K562 (cell line): ENCODE data around the gene BSCL2. TPM values are rescaled to one million over a fixed set of nuclear protein-coding genes. Genes with fewer than 3 reads are reported as not detected.
A peak's percentile ranks its signal among the peaks of the same experiment; 100 is the strongest.

Source experiments
- ATAC-seq: fragments of 200-7000 bp; cut with Tn5 transposase; 3 replicates; pipeline ENCODE4 v1.9.1; 2020; ENCODE audit warnings: moderate library complexity
- BruUV-seq: library from RNA; stranded (reverse); fragments of 400-500 nt; replicated peaks from 2 replicates; lab custom pipeline; 2021; lab: Mats Ljungman, UMichigan
- CTCF ChIA-PET: fragments of 300-600 bp; formaldehyde crosslinking; extraction: SDS; loops from one replicate; lab custom pipeline; 2021; ENCODE audit warnings: low intra/inter-chr PET ratio; lab: Yijun Ruan, JAX
- POLR2A ChIA-PET: fragments of 300-600, 350-650 bp; sonication (Branson Sonifier 250); formaldehyde crosslinking; extraction: SDS; loops from one replicate; lab custom pipeline; 2021; ENCODE audit warnings: antibody characterized with exemption, inconsistent platforms; lab: Yijun Ruan, JAX
- DNase-seq, 4 experiments: peaks; one replicate each; pipeline versions ENCODE4 v3.0.0 to v3.0.0-alpha.2; 2011 to 2018; ENCODE audit warnings: low spot score in 3 of 4, mixed read lengths in 3 of 4; ENCODE audit errors: extremely low read depth in 1 of 4
- FAIRE-seq: peaks from 2 replicates; lab custom pipeline; 2011; peaks lifted over from hg19 to GRCh38; lab: Jason Lieb, UNC
- H2AFZ ChIP-seq: 2 replicates; pipeline ENCODE4 v1.6.0; 2011; ENCODE audit warnings: low read depth, low read length, control low read depth, inconsistent platforms
- H3K27ac ChIP-seq: fragments of 200-600 bp; 3 replicates; pipeline ENCODE4 v1.8.0; 2011; ENCODE audit warnings: low read depth, mild to moderate bottlenecking, control low read depth, inconsistent platforms, low read length, moderate library complexity, mixed read lengths; ENCODE audit errors: extremely low read depth
- H3K27me3 ChIP-seq, 2 experiments: fragments of 300-600 bp in 1 of 2; 2 replicates in 1 of 2; 3 replicates in 1 of 2; pipeline versions ENCODE4 v1.6.0 to v1.8.0; 2011; ENCODE audit warnings: inconsistent platforms in 2 of 2, low read length in 2 of 2, mild to moderate bottlenecking in 1 of 2, mixed read lengths in 1 of 2, moderate library complexity in 1 of 2; ENCODE audit not compliant: control insufficient read depth in 2 of 2, insufficient read depth in 2 of 2
- H3K36me3 ChIP-seq: fragments of 300-600 bp; 3 replicates; pipeline ENCODE4 v1.8.0; 2011; ENCODE audit warnings: mild to moderate bottlenecking, low read length, inconsistent platforms; ENCODE audit not compliant: control insufficient read depth, insufficient read depth
- H3K4me1 ChIP-seq, 2 experiments: fragments of 200-600 bp in 1 of 2; replicated peaks in 1 of 2; 2 replicates in 1 of 2; 3 replicates in 1 of 2; pipeline versions ENCODE4 v1.5.1 to v1.8.0; 2011; ENCODE audit warnings: inconsistent platforms in 2 of 2, low read length in 2 of 2, mild to moderate bottlenecking in 1 of 2, mixed read lengths in 1 of 2, moderate library complexity in 1 of 2; ENCODE audit not compliant: control insufficient read depth in 2 of 2, insufficient read depth in 2 of 2
- H3K4me2 ChIP-seq: 2 replicates; pipeline ENCODE4 v1.6.1; 2011; ENCODE audit warnings: low read length, control low read depth, inconsistent platforms, mixed read lengths; ENCODE audit not compliant: insufficient read depth
- H3K4me3 ChIP-seq: fragments of 200-600 bp; sonication (generic), shearing (Covaris generic); 2 replicates; pipeline ENCODE4 v1.5.1; 2016; ENCODE audit warnings: control low read depth, inconsistent platforms
- H3K79me2 ChIP-seq: fragments of 200-600 bp; 3 replicates; pipeline ENCODE4 v1.8.0; 2011; ENCODE audit warnings: low read length, inconsistent platforms; ENCODE audit not compliant: control insufficient read depth, insufficient read depth
- H3K9ac ChIP-seq, 2 experiments: 2 replicates each; pipeline versions ENCODE4 v1.6.0 to v1.6.1; 2011; ENCODE audit warnings: low read depth in 2 of 2, low read length in 2 of 2, control low read depth in 1 of 2, inconsistent platforms in 1 of 2, mild to moderate bottlenecking in 1 of 2, mixed read lengths in 1 of 2; ENCODE audit not compliant: insufficient read depth in 1 of 2
- H3K9me1 ChIP-seq: one replicate; pipeline ENCODE4 v1.6.0; 2011; ENCODE audit warnings: inconsistent platforms, mild to moderate bottlenecking, low read length, moderate library complexity; ENCODE audit not compliant: control insufficient read depth, insufficient read depth
- H3K9me3 ChIP-seq: replicated peaks from 2 replicates; pipeline ENCODE4 v1.5.1; 2011; ENCODE audit warnings: low read depth, low read length, inconsistent platforms; ENCODE audit not compliant: control insufficient read depth, insufficient read depth
- H4K20me1 ChIP-seq: replicated peaks from 2 replicates; pipeline ENCODE4 v1.6.1; 2011; ENCODE audit warnings: low read length, inconsistent platforms, mixed read lengths; ENCODE audit not compliant: control insufficient read depth, insufficient read depth
- FOSL1 ChIP-seq: fragments of 200-800 bp; sonication (Bioruptor generic); conservative IDR thresholded peaks from 2 replicates; pipeline ENCODE4 v1.6.1; 2016; ENCODE audit warnings: missing genetic modification characterization, missing compliant biosample characterization
- MIER1 ChIP-seq: fragments of 450-650 bp; IDR thresholded peaks from 2 replicates; pipeline ENCODE4 v1.6.1; 2016; ENCODE audit warnings: antibody characterized with exemption, mild to moderate bottlenecking, low read depth
- MXD1 ChIP-seq: fragments of 250-450 bp; sonication (Bioruptor Pico); IDR thresholded peaks from 2 replicates; pipeline ENCODE4 v1.8.0; 2021; ENCODE audit warnings: borderline replicate concordance, mild to moderate bottlenecking, moderate library complexity; ENCODE audit not compliant: poor library complexity, severe bottlenecking
- OTX1 ChIP-seq: fragments of 450-650 bp; formaldehyde crosslinking; IDR thresholded peaks from 2 replicates; pipeline ENCODE4 v1.4.0; 2022; ENCODE audit warnings: mild to moderate bottlenecking
- POU5F1 ChIP-seq: fragments of 150-350 bp; IDR thresholded peaks from 2 replicates; pipeline ENCODE4 v1.6.1; 2014; ENCODE audit warnings: borderline replicate concordance, low read length, low read depth, mild to moderate bottlenecking; ENCODE audit not compliant: partially characterized antibody
- SAFB2 ChIP-seq: fragments of 200-400 bp; formaldehyde crosslinking; IDR thresholded peaks from 2 replicates; pipeline ENCODE4 v1.6.1; 2018; ENCODE audit warnings: borderline replicate concordance, low read length, low read depth, moderate library complexity; ENCODE audit not compliant: severe bottlenecking
- SMAD4 ChIP-seq: fragments of 250-450 bp; sonication (Bioruptor Pico); conservative IDR thresholded peaks from 2 replicates; pipeline ENCODE4 v1.8.0; 2021; ENCODE audit warnings: inconsistent platforms, mild to moderate bottlenecking, moderate library complexity
- VEZF1 ChIP-seq: fragments of 200-800 bp; sonication (Bioruptor generic); IDR thresholded peaks from 2 replicates; pipeline ENCODE4 v1.6.1; 2017; ENCODE audit warnings: missing genetic modification characterization, missing compliant biosample characterization
- ZNF121 ChIP-seq: sonication (generic); formaldehyde crosslinking; conservative IDR thresholded peaks from 2 replicates; pipeline ENCODE4 v1.8.0; 2022; ENCODE audit warnings: missing genetic modification reagents
- ZNF282 ChIP-seq: sonication (generic); formaldehyde crosslinking; IDR thresholded peaks from 2 replicates; pipeline ENCODE4 v1.8.1; 2023; ENCODE audit warnings: missing genetic modification reagents
- ZNF511 ChIP-seq: sonication (generic); formaldehyde crosslinking; IDR thresholded peaks from 2 replicates; pipeline ENCODE4 v1.8.0; 2022; ENCODE audit warnings: mild to moderate bottlenecking, missing genetic modification reagents
- WGBS: fragments of 100-300 bp; shearing (Covaris generic); methylation state at CpG from one replicate; pipeline ENCODE4 v1.1.6; 2016; ENCODE audit warnings: low coverage, mixed read lengths; ENCODE audit not compliant: insufficient coverage; ENCODE audit errors: missing lambda C conversion rate; 5-methylcytosine and 5-hydroxymethylcytosine counted together
- in situ Hi-C: fragments of 300-500 bp; cut with MboI; formaldehyde crosslinking; loops from 4 replicates; pipeline ENCODE4 v1.15.0; 2018; ENCODE audit warnings: inconsistent platforms, mixed read lengths
- intact Hi-C: fragments of 100-400 bp; cut with micrococcal nuclease; formaldehyde crosslinking; loops from 2 replicates; pipeline ENCODE4 v1.14.2; 2022
- polyA plus RNA-seq, 8 experiments: library from polyadenylated mRNA; depleted of rRNA in 4 of 8; stranded (reverse) in 5 of 8; unstranded in 3 of 8; fragments of >200 nt; fragmentation: Nextera tagmentation in 2 of 8; fragmentation: Illumina TruSeq in 1 of 8; extraction: Ambion mirVana in 2 of 8; extraction: Trizol in 1 of 8; gene quantifications; 2 replicates each; pipeline versions ENCODE4 v1.2.1 to v1.2.3, GENCODE V29; 2011 to 2014; ENCODE audit warnings: inconsistent platforms in 1 of 8, missing spikeins in 1 of 8
- total RNA-seq, 7 experiments: library from RNA; depleted of rRNA in 6 of 7; stranded (reverse); fragments of >200 nt in 6 of 7; fragmentation: Illumina TruSeq in 2 of 7; extraction: Trizol in 2 of 7; gene quantifications; 2 replicates each; pipeline versions ENCODE4 v1.2.1 to v1.2.3, GENCODE V29; 2011 to 2021; ENCODE audit warnings: low replicate concordance in 1 of 7
- TF ChIP-seq, protein P1 (sequence below), 2 experiments: fragments of 450-650 bp; IDR thresholded peaks; 2 replicates each; pipeline ENCODE4 v1.6.1; 2016
- TF ChIP-seq, protein P2 (sequence below): fragments of 150-350 bp; conservative IDR thresholded peaks from 2 replicates; pipeline ENCODE4 v1.6.1; 2014; ENCODE audit warnings: low read length

BSCL2 gene
- total and polyA plus RNA-seq, 9 of the 15 experiments (the other 6 are each of a cell fraction or from before 2014, with no cell fraction given): 18.9 to 51.7 (median 35.2) TPM

GRCh38 chr11:62715150-62716130 lies 8.2 kb upstream of the BSCL2 start:
- no peak for FAIRE-seq
- Histone ChIP-seq H3K36me3 (peaks cover 95% of the 10 kb centered on the region), H3K9ac (no peak overlapping the region), H3K27ac (no peak overlapping the region), H3K4me2 (no peak overlapping the region), H3K4me1 (peaks cover 7 to 9% of the 10 kb centered on the region in 2 experiments; a peak in 4 of 5 replicates), H3K9me3 (no peaks in the 10 kb centered on the region), H2AFZ (no peak overlapping the region), H3K79me2 (peaks cover 31% of the 10 kb centered on the region; the same call in 2 of the 3 replicates), H3K9me1 (no peaks in the 10 kb centered on the region), H4K20me1 (peaks cover 4% of the 10 kb centered on the region; the same call in 1 of the 2 replicates), H3K4me3 (no peak overlapping the region), H3K27me3 (no peaks in the 10 kb centered on the region)
- ChIA-PET CTCF (no interaction called here), POLR2A (interaction anchor here (0.8 to 5.9 kb wide), 4 partner anchors 8 to 126 kb away, joined by 3 to 29 read pairs (median 4); partner anchors contain the start of genes BSCL2, GNG3 and POLR2G)
- in situ Hi-C loops (no loop called here), intact Hi-C loops (no loop called here)
- BruUV-seq: no TSS peak
- DNase-seq: no peak
- no peak for ATAC-seq
- 95% methylated on average over 22 of the region's 24 CpGs for WGBS
- no peak for TF ChIP-seq ZNF121
- TF ChIP-seq, protein P1, sequence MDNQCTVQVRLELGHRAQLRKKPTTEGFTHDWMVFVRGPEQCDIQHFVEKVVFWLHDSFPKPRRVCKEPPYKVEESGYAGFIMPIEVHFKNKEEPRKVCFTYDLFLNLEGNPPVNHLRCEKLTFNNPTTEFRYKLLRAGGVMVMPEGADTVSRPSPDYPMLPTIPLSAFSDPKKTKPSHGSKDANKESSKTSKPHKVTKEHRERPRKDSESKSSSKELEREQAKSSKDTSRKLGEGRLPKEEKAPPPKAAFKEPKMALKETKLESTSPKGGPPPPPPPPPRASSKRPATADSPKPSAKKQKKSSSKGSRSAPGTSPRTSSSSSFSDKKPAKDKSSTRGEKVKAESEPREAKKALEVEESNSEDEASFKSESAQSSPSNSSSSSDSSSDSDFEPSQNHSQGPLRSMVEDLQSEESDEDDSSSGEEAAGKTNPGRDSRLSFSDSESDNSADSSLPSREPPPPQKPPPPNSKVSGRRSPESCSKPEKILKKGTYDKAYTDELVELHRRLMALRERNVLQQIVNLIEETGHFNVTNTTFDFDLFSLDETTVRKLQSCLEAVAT (IDR thresholded peaks at IDR 0.05): peak in 1 of 2 experiments; percentile 76; a peak in 2 of 4 replicates
- TF ChIP-seq SMAD4 (CRISPR knock-in tag): no peak
- no peak for TF ChIP-seq FOSL1 (tag)
- TF ChIP-seq ZNF282 (CRISPR knock-in tag): no peak
- no peak for TF ChIP-seq POU5F1
- no peak for TF ChIP-seq SAFB2
- TF ChIP-seq ZNF511 (CRISPR knock-in tag): no peak
- no peak for TF ChIP-seq MXD1 (CRISPR knock-in tag)
- TF ChIP-seq, protein P2, sequence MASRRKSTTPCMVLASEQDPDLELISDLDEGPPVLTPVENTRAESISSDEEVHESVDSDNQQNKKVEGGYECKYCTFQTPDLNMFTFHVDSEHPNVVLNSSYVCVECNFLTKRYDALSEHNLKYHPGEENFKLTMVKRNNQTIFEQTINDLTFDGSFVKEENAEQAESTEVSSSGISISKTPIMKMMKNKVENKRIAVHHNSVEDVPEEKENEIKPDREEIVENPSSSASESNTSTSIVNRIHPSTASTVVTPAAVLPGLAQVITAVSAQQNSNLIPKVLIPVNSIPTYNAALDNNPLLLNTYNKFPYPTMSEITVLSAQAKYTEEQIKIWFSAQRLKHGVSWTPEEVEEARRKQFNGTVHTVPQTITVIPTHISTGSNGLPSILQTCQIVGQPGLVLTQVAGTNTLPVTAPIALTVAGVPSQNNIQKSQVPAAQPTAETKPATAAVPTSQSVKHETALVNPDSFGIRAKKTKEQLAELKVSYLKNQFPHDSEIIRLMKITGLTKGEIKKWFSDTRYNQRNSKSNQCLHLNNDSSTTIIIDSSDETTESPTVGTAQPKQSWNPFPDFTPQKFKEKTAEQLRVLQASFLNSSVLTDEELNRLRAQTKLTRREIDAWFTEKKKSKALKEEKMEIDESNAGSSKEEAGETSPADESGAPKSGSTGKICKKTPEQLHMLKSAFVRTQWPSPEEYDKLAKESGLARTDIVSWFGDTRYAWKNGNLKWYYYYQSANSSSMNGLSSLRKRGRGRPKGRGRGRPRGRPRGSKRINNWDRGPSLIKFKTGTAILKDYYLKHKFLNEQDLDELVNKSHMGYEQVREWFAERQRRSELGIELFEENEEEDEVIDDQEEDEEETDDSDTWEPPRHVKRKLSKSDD: no peak
- 0 out of 2 replicates have a peak, but pooled peaks have one; percentile 2 for TF ChIP-seq VEZF1 (CRISPR knock-in tag)
- no peak for TF ChIP-seq OTX1 (CRISPR knock-in tag)
- no peak for TF ChIP-seq MIER1
